HTR-8/SVneo (cell line): ENCODE measurements around the gene LCMT1.
"Not testable (repeated sequence)": the region's sequence is repeated elsewhere in the genome, so short reads cannot be mapped to it uniquely, and the experiment has no call there.

Source experiments
- DNase-seq: peaks from one replicate; pipeline ENCODE4 v3.0.0; 2011; ENCODE audit warnings: low spot score, mixed read lengths; ENCODE audit not compliant: insufficient read length
- FAIRE-seq: peaks from 2 replicates; lab custom pipeline; 2011; peaks lifted over from hg19 to GRCh38; lab: Jason Lieb, UNC

Gene LCMT1

GRCh38 chr16:25181236-25181635 lies 69.7 kb downstream of the LCMT1 start:
- DNase-seq, FAIRE-seq: not testable (repeated sequence)

- FAIRE-seq (no peak), DNase-seq (no peak)
These were observed 73.2 kb downstream of the LCMT1 start for GRCh38 chr16:25184771-25185170.

DNA sequence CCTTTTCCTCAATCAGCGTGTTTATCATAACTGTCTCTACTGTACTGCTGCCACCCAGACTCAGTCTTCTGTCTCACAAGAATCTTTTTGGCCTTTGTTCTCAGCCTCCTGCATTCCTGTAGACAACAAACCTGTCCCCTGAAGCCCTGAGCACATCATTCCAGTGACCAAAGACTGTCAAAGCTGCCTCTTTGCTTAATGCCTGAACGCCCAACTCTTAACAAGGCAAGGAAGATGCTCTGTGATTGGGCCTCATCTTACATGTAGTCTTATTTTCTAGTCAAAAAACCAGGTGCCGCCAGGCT lies 75.9 kb downstream of the LCMT1 start:
- DNase-seq: no peak
- FAIRE-seq: no peak

- no peak for DNase-seq
- no peak for FAIRE-seq
These were observed 77.8 kb downstream of the LCMT1 start for GRCh38 chr16:25189305-25189704.

DNA sequence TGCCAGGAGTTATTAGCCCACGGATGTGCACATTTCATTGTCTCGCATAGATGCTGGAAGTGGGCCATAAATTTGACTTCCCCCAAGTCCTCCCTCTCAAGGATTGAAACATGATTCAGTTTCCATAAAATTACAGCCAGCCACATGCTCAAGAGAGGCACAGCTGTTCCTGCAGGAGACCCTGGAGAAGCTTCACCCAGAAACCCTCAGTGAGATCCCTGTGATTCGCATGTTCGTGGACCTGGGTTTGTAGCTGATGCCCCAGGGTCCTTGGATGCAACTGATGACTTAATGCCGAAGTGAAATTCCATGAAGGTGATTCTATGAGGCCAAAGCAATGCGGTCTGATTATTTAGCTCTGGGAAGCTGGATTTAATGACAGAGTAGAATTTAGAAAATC lies 80.6 kb downstream of the LCMT1 start:
- peak; percentile 42 for DNase-seq
- FAIRE-seq: no peak

GRCh38 chr16:25194273-25194878 lies 82.8 kb downstream of the LCMT1 start:
- FAIRE-seq: no peak

DNA sequence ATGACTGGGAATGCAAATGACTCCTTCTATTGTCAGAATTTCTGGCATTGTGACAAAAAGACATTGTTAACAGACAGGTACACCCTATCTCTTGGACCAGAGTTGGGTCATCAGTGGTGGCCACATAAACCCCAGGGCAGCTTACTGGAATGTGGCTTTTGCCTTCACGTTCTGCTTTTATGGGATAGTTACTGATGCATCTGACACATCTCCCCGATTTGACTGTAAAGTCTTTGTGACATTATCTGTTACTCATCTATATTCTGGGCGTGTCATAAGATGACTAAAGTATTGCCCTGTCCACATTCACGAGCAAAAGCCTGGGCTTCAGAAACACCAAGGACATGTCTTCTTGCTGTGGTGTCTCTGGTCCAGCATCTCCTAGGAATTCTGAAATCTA lies 86.5 kb downstream of the LCMT1 start:
- FAIRE-seq (no peak), DNase-seq (no peak)

More at GRCh38 chr16:25194273-25194878, 82.8 kb downstream of the LCMT1 start:
- no peak for DNase-seq

- no peak for FAIRE-seq
- no peak for DNase-seq
These were observed 87.9 kb downstream of the LCMT1 start for GRCh38 chr16:25199457-25199856.

GRCh38 chr16:25210758-25211157 lies 99.2 kb downstream of the LCMT1 start:
- DNase-seq: peak; percentile 30
- no peak for FAIRE-seq

GRCh38 chr16:25212636-25213035 lies 101.1 kb downstream of the LCMT1 start:
- no peak for DNase-seq
- FAIRE-seq: no peak

GRCh38 chr16:25213709-25214397 lies 102.3 kb downstream of the LCMT1 start:
- FAIRE-seq (no peak), DNase-seq (no peak)

- no peak for DNase-seq
- FAIRE-seq: no peak
These were observed 105.6 kb downstream of the LCMT1 start for GRCh38 chr16:25217112-25217511.

GRCh38 chr16:25217921-25218320 lies 106.4 kb downstream of the LCMT1 start:
- DNase-seq (no peak), FAIRE-seq (no peak)

GRCh38 chr16:25219070-25219737 lies 107.7 kb downstream of the LCMT1 start:
- FAIRE-seq: no peak
- no peak for DNase-seq

- DNase-seq (no peak), FAIRE-seq (no peak)
These were observed 111.4 kb downstream of the LCMT1 start for GRCh38 chr16:25222959-25223358.

GRCh38 chr16:25223964-25224363 lies 112.4 kb downstream of the LCMT1 start:
- FAIRE-seq: no peak
- DNase-seq: no peak

DNA sequence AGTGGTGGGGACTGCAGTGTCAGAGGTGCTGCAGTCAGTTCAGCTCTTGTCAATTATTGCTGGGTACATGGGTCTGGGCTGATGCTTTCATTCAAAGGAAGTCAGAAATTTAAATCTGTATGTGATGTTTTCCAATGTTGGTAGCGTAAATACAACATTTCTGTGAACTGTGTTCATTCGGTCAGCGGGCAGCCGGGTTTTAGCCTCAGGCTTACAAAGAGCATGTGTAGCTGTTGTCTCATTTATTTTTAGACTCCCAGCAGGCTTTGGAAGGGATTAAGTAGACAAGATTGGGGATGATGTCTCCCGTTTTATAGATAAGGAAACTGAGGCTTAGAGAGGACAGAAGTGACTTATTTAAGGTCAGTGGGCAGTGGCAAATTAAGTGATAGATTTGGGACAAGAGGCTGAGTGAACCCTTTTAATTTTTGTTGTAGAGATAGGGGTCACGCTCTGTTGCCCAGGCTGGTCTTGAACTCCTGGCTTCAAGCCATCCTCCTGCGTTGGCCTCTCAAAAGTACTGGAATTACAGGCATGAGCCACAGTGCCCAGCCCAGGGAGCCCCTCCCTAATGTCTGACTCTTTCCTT lies 113.3 kb downstream of the LCMT1 start:
- DNase-seq (no peak), FAIRE-seq (no peak)
